ENCODE measurements around the gene PYGO1. TPM values are rescaled to one million over a fixed set of nuclear protein-coding genes. Genes with fewer than 3 reads are reported as not detected.
"Not testable (repeated sequence)": the region's sequence is repeated elsewhere in the genome, so short reads cannot be mapped to it uniquely, and the experiment has no call there.

Gene PYGO1
- total and polyA plus RNA-seq, 4 donors, result 1.4 to 13.9 (median 6.5) TPM

DNA sequence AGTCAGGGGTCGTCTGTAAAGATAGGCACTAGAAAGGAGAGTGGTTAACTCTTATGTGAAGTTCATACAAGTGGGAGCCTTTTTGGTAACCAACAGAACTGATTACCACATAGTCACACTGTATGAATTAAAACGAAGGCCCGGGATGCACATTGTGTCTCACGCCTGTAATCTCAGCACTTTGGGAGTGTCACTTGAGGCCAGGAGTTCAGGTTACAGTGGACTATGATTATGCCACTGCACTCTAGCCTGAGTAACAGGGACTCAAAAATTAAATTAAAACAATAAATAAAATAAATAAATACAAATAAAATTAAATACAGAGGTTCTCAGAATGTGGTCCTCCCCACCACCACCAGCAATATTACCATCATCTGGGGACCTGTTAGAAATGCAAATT lies 80.6 kb downstream of the PYGO1 start:
- no peaks in the 10 kb centered on the region for H3K9me3 ChIP-seq (ENCODE audit: control insufficient read depth, low read length)
- intact Hi-C loops (cut with DNase I), result no loop called here
- H3K27ac ChIP-seq (ENCODE audit: low read depth in 1 of 2, low read length in 2 of 2), result no peak overlapping the region
- no peak overlapping the region for H3K4me3 ChIP-seq (ENCODE audit: low read length in 2 of 2)
- no peaks in the 10 kb centered on the region for H3K36me3 ChIP-seq (ENCODE audit: control insufficient read depth in 1 of 2, insufficient read depth in 2 of 2, low read length in 1 of 2)
- ATAC-seq (ENCODE audit: low FRiP score) (no peak), DNase-seq (no peak)
- WGBS, 2 donors, result 82 to 85% methylated on average over 4 of the region's 4 CpGs
- no peaks in the 10 kb centered on the region for H3K4me1 ChIP-seq (ENCODE audit: control insufficient read depth in 1 of 2, insufficient read depth in 2 of 2, low read length in 2 of 2)
- H3K27me3 ChIP-seq (ENCODE audit: control insufficient read depth in 1 of 2, insufficient read depth in 2 of 2, low read length in 1 of 2), result no peaks in the 10 kb centered on the region

DNA sequence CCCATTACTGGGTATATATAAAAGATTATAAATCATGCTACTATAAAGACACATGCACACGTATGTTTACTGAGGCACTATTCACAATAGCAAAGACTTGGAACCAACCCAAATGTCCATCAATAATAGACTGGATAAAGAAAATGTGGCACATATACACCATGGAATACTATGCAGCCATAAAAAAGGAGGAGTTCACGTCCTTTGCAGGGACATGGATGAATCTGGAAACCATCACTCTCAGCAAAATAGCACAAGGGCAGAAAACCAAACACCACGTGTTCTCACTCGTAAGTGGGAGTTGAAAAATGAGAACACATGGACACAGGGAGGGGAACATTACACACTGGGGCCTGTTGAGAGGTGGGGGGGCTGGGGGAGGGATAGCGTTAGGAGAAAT lies 82.7 kb downstream of the PYGO1 start:
- intact Hi-C loops (cut with DNase I); ATAC-seq (ENCODE audit: low FRiP score): not testable (repeated sequence)
- 79 to 82% methylated on average over 5 of the region's 5 CpGs for WGBS, 2 donors

DNA sequence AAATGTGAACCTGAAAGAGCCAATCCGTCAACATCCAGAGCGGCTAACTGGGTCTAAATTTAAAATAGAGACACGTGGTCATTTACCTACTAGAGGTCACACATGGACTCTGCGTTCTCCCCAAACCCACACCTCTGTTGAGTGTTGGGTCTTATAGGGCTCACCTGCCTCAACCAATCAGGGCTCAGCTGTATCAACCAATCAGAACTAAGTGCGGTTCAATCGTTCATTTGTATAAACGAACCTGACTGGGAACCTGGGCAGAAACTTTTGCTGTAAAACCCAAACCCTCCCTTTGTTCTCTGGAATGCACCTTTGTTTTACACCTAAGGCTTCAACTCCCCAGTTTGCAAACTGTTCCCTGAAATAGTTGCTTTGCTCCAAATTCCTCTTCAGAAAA lies 89.0 kb downstream of the PYGO1 start:
- ATAC-seq (ENCODE audit: low FRiP score), result no peak
- intact Hi-C loops (cut with DNase I), result no loop called here
- no peak overlapping the region for H3K27ac ChIP-seq (ENCODE audit: low read depth in 1 of 2, low read length in 2 of 2)
- no peaks in the 10 kb centered on the region for H3K9me3 ChIP-seq (ENCODE audit: control insufficient read depth, low read length)
- WGBS, 2 donors, result 72 to 75% methylated on average over 7 of the region's 7 CpGs
- no peaks in the 10 kb centered on the region for H3K36me3 ChIP-seq (ENCODE audit: control insufficient read depth in 1 of 2, insufficient read depth in 2 of 2, low read length in 1 of 2)
- DNase-seq, result no peak
- no peak overlapping the region for H3K4me3 ChIP-seq (ENCODE audit: low read length in 2 of 2)
- H3K27me3 ChIP-seq (ENCODE audit: control insufficient read depth in 1 of 2, insufficient read depth in 2 of 2, low read length in 1 of 2), result no peaks in the 10 kb centered on the region
- H3K4me1 ChIP-seq (ENCODE audit: control insufficient read depth in 1 of 2, insufficient read depth in 2 of 2, low read length in 2 of 2), result no peaks in the 10 kb centered on the region

More for the DNA sequence above, 82.7 kb downstream of the PYGO1 start:
- not testable (repeated sequence) for H3K4me3 ChIP-seq (ENCODE audit: low read length in 2 of 2); DNase-seq; H3K9me3 ChIP-seq (ENCODE audit: control insufficient read depth, low read length); H3K27ac ChIP-seq (ENCODE audit: low read depth in 1 of 2, low read length in 2 of 2); H3K4me1 ChIP-seq (ENCODE audit: control insufficient read depth in 1 of 2, insufficient read depth in 2 of 2, low read length in 2 of 2); H3K27me3 ChIP-seq (ENCODE audit: control insufficient read depth in 1 of 2, insufficient read depth in 2 of 2, low read length in 1 of 2); H3K36me3 ChIP-seq (ENCODE audit: control insufficient read depth in 1 of 2, insufficient read depth in 2 of 2, low read length in 1 of 2)

- intact Hi-C loops (cut with DNase I); H3K27me3 ChIP-seq (ENCODE audit: control insufficient read depth in 1 of 2, insufficient read depth in 2 of 2, low read length in 1 of 2); H3K36me3 ChIP-seq (ENCODE audit: control insufficient read depth in 1 of 2, insufficient read depth in 2 of 2, low read length in 1 of 2); H3K9me3 ChIP-seq (ENCODE audit: control insufficient read depth, low read length); H3K4me1 ChIP-seq (ENCODE audit: control insufficient read depth in 1 of 2, insufficient read depth in 2 of 2, low read length in 2 of 2); H3K27ac ChIP-seq (ENCODE audit: low read depth in 1 of 2, low read length in 2 of 2): not testable (repeated sequence)
- 10 to 11% methylated on average over 55 of the region's 55 CpGs for WGBS, 2 donors
- DNase-seq (peak; percentile 92 to 94), ATAC-seq (ENCODE audit: low FRiP score) (peak; percentile 97)
- peak overlapping the region; percentile 61 to 91 for H3K4me3 ChIP-seq (ENCODE audit: low read length in 2 of 2)
These were observed 89.8 kb downstream of the PYGO1 start for GRCh38 chr15:55498109-55498938.

DNA sequence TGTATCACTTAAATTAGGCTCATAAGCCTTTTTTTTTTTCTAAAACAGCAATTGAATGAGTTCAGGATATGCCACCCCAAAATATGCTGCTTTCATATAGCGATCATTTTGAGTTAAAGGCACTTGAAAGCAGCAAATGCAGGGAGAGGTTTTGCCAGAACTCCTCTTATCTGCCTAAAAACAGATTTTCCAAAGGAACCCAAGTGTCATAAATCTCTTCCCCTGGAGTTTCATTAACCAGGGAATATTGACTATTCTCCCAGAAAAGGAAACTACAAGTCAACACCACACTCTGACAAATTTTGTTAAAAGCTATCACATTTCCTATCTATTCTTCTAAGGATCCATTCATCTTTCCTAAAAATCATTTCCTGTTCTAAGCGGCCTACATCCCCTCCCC lies 91.4 kb downstream of the PYGO1 start:
- H3K9me3 ChIP-seq (ENCODE audit: control insufficient read depth, low read length), result no peaks in the 10 kb centered on the region
- no peak overlapping the region for H3K27ac ChIP-seq (ENCODE audit: low read depth in 1 of 2, low read length in 2 of 2)
- WGBS, 2 donors, result 68% methylated on average over 2 of the region's 2 CpGs
- H3K27me3 ChIP-seq (ENCODE audit: control insufficient read depth in 1 of 2, insufficient read depth in 2 of 2, low read length in 1 of 2), result no peaks in the 10 kb centered on the region
- no peak overlapping the region for H3K4me3 ChIP-seq (ENCODE audit: low read length in 2 of 2)
- intact Hi-C loops (cut with DNase I), result no loop called here
- ATAC-seq (ENCODE audit: low FRiP score) (no peak), DNase-seq (no peak)
- H3K4me1 ChIP-seq (ENCODE audit: control insufficient read depth in 1 of 2, insufficient read depth in 2 of 2, low read length in 2 of 2), result no peaks in the 10 kb centered on the region
- no peaks in the 10 kb centered on the region for H3K36me3 ChIP-seq (ENCODE audit: control insufficient read depth in 1 of 2, insufficient read depth in 2 of 2, low read length in 1 of 2)

- ATAC-seq (ENCODE audit: low FRiP score), result no peak
- intact Hi-C loops (cut with DNase I), result no loop called here
These were observed 93.2 kb downstream of the PYGO1 start for GRCh38 chr15:55494931-55495330.

DNA sequence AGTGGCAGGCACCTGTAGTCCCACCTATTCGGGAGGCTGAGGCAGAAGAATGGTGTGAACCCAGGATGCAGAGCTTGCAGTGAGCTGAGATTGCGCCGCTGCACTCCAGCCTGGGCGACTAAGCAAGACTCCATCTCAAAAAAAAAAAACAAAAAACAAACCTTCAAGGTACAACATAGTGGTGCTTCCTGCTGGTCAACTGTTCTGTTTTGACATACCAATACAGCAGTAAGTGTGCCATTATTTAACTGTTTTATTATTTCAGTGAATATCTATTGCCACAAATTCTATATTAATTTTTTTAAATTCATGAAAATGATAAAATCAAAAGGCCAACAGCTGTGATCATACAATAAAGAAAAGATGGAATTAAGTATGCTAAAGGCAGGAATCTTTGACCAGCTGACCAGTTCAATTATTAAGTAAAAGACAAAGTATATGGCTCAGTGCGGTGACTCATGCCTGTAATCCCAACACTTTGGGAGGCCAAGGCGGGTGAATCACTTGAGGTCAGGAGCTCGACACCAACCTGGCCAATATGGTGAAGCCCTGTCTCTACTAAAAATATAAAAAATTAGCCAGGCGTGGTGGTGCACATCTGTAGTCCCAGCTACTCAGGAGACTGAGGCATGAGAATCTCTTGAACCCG lies 99.1 kb downstream of the PYGO1 start:
- H3K27me3 ChIP-seq (ENCODE audit: control insufficient read depth in 1 of 2, insufficient read depth in 2 of 2, low read length in 1 of 2), result not testable (repeated sequence)
- 96 to 97% methylated on average over 9 of the region's 9 CpGs for WGBS, 2 donors

More at GRCh38 chr15:55494931-55495330, 93.2 kb downstream of the PYGO1 start:
- H3K4me3 ChIP-seq (ENCODE audit: low read length in 2 of 2), result no peak overlapping the region
- DNase-seq, result no peak
- H3K36me3 ChIP-seq (ENCODE audit: control insufficient read depth in 1 of 2, insufficient read depth in 2 of 2, low read length in 1 of 2), result no peaks in the 10 kb centered on the region
- H3K4me1 ChIP-seq (ENCODE audit: control insufficient read depth in 1 of 2, insufficient read depth in 2 of 2, low read length in 2 of 2), result no peaks in the 10 kb centered on the region
- WGBS, 2 donors, result 94 to 96% methylated on average over 1 of the region's 1 CpG
- no peak overlapping the region for H3K27ac ChIP-seq (ENCODE audit: low read depth in 1 of 2, low read length in 2 of 2)
- H3K9me3 ChIP-seq (ENCODE audit: control insufficient read depth, low read length), result no peaks in the 10 kb centered on the region
- no peaks in the 10 kb centered on the region for H3K27me3 ChIP-seq (ENCODE audit: control insufficient read depth in 1 of 2, insufficient read depth in 2 of 2, low read length in 1 of 2)

More for the DNA sequence above, 99.1 kb downstream of the PYGO1 start:
- ATAC-seq (ENCODE audit: low FRiP score); H3K36me3 ChIP-seq (ENCODE audit: control insufficient read depth in 1 of 2, insufficient read depth in 2 of 2, low read length in 1 of 2); H3K4me1 ChIP-seq (ENCODE audit: control insufficient read depth in 1 of 2, insufficient read depth in 2 of 2, low read length in 2 of 2); DNase-seq; intact Hi-C loops (cut with DNase I); H3K9me3 ChIP-seq (ENCODE audit: control insufficient read depth, low read length); H3K27ac ChIP-seq (ENCODE audit: low read depth in 1 of 2, low read length in 2 of 2); H3K4me3 ChIP-seq (ENCODE audit: low read length in 2 of 2): not testable (repeated sequence)

Data from aorta (tissue), 5 donors.